ENCODE results near the gene TTC12.

TTC12 gene

DNA sequence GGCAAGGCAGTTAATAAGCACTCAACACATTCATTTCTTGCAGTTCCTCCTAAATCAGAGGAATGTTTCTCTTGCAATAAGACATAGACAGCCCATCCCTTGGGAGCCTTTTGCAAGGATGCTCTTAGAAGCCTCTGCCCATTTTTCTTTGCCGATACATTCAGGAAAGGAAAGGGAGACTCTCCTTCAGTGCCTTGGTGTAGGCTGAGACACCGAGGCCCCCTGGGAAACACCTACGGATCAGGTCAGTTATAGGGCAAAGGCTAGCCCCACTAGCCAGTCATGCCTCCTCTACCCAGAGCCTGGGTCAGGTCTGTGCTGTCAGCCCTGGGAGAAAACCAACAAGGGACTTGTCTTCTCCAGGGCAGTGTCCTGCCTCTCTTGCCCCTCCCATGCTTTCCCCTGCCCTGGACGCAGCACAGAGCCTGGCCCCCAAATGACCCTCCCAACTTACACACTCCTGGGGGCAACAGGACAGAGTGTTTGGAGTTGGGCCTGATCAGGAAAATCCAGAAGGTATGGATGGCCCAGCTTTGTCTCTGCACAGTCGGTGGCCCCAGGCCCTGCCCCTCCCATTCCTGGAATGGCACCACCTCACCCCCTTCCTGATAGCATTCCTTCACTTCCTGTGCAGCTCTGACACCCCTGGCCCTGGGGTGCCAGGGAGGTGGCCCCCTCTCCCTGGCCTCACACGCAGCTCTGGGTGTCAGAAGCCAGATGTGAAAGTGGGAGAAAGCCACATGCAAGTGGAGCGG is 91.5 kb downstream of the TTC12 start:
- DNase-seq (ENCODE audit: low read depth), result no peak

- no peak for DNase-seq (ENCODE audit: low read depth)
Observed at GRCh38 chr11:113407163-113407562, 92.8 kb downstream of the TTC12 start.

GRCh38 chr11:113408206-113408605 is 93.8 kb downstream of the TTC12 start:
- DNase-seq (ENCODE audit: low read depth), result no peak

GRCh38 chr11:113408887-113409286 is 94.5 kb downstream of the TTC12 start:
- no peak for DNase-seq (ENCODE audit: low read depth)

DNA sequence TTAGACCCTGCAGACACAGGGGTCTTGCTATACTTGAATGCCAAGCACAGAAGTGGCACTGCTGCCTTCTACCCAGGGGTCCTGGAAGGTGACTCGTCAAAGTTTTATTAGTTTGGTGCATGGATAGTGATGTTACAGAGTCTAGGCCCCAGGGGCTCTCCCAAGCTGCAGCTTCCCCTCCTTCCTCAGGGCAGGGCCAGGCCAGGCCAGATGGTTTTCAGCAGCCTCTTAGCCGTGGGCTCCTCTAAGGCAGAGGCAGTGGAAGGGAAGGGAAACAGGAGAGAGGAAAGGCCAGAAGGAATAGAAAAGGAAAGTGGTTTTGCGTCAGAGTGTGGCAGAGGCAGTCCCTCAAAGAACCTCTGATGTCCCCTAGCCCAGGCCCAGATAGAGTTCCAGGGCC is 95.1 kb downstream of the TTC12 start:
- no peak for DNase-seq (ENCODE audit: low read depth)

GRCh38 chr11:113410414-113411135 is 96.2 kb downstream of the TTC12 start:
- DNase-seq (ENCODE audit: low read depth), result no peak

DNA sequence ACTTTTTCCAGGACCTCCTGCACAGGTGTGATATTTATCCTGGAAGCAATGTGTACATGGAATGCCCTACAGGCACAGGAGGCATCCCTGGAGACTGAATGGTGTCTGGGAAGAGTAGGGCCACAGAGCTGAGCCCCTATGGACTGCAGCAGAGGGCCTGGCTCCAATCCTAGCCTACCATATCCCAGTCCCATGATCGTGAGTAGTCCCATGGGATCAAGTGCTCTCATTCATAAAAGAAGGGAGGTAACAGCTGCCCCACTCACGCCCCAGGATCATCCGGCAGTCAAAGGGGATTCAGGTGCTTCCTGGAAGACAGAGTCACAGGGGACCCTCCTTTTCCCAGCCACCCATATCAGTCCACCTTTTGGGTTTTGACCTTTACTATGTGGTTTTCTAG is 97.2 kb downstream of the TTC12 start:
- DNase-seq (ENCODE audit: low read depth), result no peak

DNA sequence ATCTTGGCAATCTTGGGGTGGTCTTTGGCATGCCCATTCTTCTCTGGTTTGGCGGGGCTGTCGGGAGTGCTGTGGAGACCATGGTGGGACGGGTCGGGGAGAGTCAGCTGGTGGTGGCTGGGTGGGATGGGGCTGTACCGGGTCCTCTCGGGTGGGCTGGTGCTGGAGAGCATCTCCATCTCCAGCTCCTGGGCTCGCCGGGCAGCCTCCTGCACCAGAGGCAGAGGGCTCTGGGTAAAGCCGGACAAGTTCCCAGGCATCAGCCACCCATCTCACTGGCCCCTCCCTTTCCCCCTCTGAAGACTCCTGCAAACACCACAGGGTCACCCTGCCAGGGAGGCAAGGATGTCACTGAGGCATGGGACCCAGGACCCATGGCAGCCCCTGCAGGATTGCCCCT is 98.3 kb downstream of the TTC12 start:
- DNase-seq (ENCODE audit: low read depth), result no peak

DNA sequence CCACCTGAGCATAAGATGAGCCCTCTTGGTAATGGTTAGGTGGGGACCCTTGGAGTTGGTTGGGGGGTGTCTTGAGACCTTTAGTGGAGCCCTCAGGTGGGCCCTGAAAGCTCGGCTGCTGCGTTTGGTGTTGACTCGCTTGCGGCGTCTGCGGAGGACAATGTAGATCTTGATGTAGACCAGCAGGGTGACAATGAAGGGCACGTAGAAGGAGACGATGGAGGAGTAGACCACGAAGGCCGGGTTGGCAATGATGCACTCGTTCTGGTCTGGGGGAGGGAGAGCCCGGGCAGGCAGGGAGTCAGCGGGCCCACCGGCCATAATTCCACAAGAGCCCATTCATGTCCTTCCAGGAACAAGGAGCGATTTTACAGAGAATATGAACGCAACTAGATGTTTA is 101.0 kb downstream of the TTC12 start:
- DNase-seq (ENCODE audit: low read depth), result no peak
